ENCODE measurements around the gene FLYWCH2. TPM values are rescaled to one million over a fixed set of nuclear protein-coding genes. Genes with fewer than 3 reads are reported as not detected.

The FLYWCH2 gene
- total and polyA plus RNA-seq, 9 of the 15 experiments (the other 6 are each of a cell fraction or from before 2014, with no cell fraction given): 0.70 to 55.5 (median 7.6) TPM

- TF ChIP-seq, protein P1, sequence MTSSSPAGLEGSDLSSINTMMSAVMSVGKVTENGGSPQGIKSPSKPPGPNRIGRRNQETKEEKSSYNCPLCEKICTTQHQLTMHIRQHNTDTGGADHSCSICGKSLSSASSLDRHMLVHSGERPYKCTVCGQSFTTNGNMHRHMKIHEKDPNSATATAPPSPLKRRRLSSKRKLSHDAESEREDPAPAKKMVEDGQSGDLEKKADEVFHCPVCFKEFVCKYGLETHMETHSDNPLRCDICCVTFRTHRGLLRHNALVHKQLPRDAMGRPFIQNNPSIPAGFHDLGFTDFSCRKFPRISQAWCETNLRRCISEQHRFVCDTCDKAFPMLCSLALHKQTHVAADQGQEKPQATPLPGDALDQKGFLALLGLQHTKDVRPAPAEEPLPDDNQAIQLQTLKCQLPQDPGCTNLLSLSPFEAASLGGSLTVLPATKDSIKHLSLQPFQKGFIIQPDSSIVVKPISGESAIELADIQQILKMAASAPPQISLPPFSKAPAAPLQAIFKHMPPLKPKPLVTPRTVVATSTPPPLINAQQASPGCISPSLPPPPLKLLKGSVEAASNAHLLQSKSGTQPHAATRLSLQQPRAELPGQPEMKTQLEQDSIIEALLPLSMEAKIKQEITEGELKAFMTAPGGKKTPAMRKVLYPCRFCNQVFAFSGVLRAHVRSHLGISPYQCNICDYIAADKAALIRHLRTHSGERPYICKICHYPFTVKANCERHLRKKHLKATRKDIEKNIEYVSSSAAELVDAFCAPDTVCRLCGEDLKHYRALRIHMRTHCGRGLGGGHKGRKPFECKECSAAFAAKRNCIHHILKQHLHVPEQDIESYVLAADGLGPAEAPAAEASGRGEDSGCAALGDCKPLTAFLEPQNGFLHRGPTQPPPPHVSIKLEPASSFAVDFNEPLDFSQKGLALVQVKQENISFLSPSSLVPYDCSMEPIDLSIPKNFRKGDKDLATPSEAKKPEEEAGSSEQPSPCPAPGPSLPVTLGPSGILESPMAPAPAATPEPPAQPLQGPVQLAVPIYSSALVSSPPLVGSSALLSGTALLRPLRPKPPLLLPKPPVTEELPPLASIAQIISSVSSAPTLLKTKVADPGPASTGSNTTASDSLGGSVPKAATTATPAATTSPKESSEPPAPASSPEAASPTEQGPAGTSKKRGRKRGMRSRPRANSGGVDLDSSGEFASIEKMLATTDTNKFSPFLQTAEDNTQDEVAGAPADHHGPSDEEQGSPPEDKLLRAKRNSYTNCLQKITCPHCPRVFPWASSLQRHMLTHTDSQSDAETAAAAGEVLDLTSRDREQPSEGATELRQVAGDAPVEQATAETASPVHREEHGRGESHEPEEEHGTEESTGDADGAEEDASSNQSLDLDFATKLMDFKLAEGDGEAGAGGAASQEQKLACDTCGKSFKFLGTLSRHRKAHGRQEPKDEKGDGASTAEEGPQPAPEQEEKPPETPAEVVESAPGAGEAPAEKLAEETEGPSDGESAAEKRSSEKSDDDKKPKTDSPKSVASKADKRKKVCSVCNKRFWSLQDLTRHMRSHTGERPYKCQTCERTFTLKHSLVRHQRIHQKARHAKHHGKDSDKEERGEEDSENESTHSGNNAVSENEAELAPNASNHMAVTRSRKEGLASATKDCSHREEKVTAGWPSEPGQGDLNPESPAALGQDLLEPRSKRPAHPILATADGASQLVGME (CRISPR knock-in tag; IDR thresholded peaks at IDR 0.05): no peak
- no peak for TF ChIP-seq KDM2B (CRISPR knock-in tag; IDR thresholded peaks at IDR 0.05)
- no peak for TF ChIP-seq CHAMP1 (IDR thresholded peaks at IDR 0.05)
- TF ChIP-seq ETV5 (CRISPR knock-in tag; IDR thresholded peaks at IDR 0.05; ENCODE audit: low read depth): peak; percentile 69; the same call in 1 of the 2 replicates
- no peak for TF ChIP-seq E2F1 (CRISPR knock-in tag; IDR thresholded peaks at IDR 0.05)
- no peak for TF ChIP-seq ZNF79 (CRISPR knock-in tag; IDR thresholded peaks at IDR 0.05; ENCODE audit: low read depth)
- no peak for TF ChIP-seq ETS2 (tag; IDR thresholded peaks at IDR 0.05; ENCODE audit: borderline replicate concordance, poor library complexity, severe bottlenecking)
- TF ChIP-seq STAT5A (IDR thresholded peaks at IDR 0.05; ENCODE audit: borderline replicate concordance, low read length): no peak
- no peak for TF ChIP-seq HNRNPH1 (optimal IDR thresholded peaks at IDR 0.05; ENCODE audit: low read depth, low read length)
- TF ChIP-seq MED1 (CRISPR knock-in tag; IDR thresholded peaks at IDR 0.05; ENCODE audit: borderline replicate concordance): no peak
- TF ChIP-seq, protein P2, sequence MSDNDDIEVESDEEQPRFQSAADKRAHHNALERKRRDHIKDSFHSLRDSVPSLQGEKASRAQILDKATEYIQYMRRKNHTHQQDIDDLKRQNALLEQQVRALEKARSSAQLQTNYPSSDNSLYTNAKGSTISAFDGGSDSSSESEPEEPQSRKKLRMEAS (CRISPR knock-in tag; IDR thresholded peaks at IDR 0.05): peak; percentile 56; the same call in 1 of the 2 replicates
- TF ChIP-seq SRSF3 (IDR thresholded peaks at IDR 0.05; ENCODE audit: insufficient read depth, low read length): no peak
- peak; percentile 83; the same call in 1 of the 2 replicates for TF ChIP-seq POLR2AphosphoS2 (IDR thresholded peaks at IDR 0.05; ENCODE audit: low read length)
- TF ChIP-seq, protein P3, sequence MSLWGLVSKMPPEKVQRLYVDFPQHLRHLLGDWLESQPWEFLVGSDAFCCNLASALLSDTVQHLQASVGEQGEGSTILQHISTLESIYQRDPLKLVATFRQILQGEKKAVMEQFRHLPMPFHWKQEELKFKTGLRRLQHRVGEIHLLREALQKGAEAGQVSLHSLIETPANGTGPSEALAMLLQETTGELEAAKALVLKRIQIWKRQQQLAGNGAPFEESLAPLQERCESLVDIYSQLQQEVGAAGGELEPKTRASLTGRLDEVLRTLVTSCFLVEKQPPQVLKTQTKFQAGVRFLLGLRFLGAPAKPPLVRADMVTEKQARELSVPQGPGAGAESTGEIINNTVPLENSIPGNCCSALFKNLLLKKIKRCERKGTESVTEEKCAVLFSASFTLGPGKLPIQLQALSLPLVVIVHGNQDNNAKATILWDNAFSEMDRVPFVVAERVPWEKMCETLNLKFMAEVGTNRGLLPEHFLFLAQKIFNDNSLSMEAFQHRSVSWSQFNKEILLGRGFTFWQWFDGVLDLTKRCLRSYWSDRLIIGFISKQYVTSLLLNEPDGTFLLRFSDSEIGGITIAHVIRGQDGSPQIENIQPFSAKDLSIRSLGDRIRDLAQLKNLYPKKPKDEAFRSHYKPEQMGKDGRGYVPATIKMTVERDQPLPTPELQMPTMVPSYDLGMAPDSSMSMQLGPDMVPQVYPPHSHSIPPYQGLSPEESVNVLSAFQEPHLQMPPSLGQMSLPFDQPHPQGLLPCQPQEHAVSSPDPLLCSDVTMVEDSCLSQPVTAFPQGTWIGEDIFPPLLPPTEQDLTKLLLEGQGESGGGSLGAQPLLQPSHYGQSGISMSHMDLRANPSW (CRISPR knock-in tag; IDR thresholded peaks at IDR 0.05): no peak
These were observed 22.4 kb downstream of the FLYWCH2 start (continued) for GRCh38 chr16:2905241-2905987.
